GM18520 (cell line): ENCODE data around the gene TMCO2.
"Not testable (repeated sequence)": the region's sequence is repeated elsewhere in the genome, so short reads cannot be mapped to it uniquely, and the experiment has no call there.

Experiments used
- ATAC-seq: cut with Tn5 transposase; IDR thresholded peaks from one replicate; pipeline ENCODE4 v1.9.1; 2021; ENCODE audit not compliant: unreplicated experiment

The TMCO2 gene

GRCh38 chr1:40247655-40248054, at the start of gene TMCO2:
TSS of gene TMCO2 (plus strand) at chr1:40247937. CDS start at chr1:40247994, 57 bp downstream.
- ATAC-seq, result no peak

DNA sequence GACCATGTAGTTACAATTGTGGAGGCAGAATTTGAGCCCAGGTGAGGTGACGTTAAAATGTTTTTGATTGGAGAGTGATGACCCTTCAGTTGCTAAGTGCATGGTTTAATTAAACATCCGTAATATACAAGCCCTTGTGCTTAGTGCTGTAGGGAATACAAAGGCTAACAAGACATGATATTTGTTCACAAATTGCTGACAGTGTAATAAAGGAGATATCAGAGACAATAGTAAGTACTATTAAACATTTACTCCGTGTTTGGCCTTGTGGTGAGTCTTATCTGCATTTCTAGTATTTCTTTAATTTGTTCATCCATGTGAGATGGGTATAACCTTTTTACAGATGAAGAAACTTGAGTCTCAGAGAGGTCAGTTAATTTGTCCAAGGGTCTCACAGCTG, 48.6 kb upstream of the TMCO2 start:
- ATAC-seq, result no peak

GRCh38 chr1:40204856-40205255, 42.9 kb upstream of the TMCO2 start:
- no peak for ATAC-seq

DNA sequence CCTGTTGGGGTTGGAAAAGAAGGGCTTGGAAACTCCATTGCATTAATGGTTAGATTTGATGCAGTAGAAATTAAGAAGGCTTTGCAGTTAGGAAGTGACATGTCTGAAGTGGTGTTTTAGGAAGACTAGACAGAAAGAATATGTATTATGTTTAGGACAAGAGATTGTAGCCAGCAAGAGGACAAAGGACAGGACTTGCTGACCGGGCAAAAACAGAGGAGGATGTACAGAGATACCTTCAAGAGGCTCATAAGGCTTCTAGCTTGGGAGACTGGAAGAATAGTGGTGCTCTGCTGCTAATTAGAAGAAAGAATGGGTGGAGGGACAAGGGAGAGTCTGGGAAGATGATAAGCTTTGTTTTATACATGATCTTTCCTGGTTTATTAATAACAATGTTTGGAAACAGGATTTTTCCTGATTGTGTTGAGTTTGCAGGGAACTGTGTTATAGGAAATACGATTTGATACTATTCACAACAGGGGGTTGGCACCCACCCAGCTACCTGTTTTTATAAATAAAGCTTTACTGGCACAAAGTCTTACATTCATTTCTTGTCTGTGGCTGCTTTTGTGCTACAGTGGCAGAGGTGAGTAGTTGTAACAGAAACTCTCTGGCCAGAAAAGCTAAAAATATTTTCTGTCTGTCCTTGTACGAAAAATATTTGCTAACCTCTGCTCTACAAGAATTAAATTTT, 37.1 kb upstream of the TMCO2 start:
- ATAC-seq, result no peak

DNA sequence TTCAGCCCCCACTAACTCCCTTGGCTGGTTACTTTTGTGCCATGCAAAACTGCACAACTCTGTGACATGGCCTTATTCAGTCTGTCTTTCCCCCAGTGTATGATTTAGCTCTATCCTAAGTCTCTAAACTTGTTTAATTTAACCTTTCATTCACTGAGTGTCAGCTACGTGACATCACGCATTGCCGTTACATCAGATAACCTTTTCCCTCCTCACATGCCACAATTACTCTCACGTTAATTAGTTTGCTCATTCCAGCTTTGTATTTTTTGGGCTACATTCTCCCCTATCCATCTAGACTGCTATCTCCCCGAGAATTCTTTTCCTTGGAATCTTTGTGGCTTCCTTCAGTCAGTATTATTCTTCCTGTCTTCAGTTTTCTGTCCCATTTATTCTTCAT, 29.4 kb upstream of the TMCO2 start:
- no peak for ATAC-seq

GRCh38 chr1:40221471-40221905, 26.2 kb upstream of the TMCO2 start:
- not testable (repeated sequence) for ATAC-seq

GRCh38 chr1:40221977-40222772, 25.6 kb upstream of the TMCO2 start:
- ATAC-seq, result no peak

DNA sequence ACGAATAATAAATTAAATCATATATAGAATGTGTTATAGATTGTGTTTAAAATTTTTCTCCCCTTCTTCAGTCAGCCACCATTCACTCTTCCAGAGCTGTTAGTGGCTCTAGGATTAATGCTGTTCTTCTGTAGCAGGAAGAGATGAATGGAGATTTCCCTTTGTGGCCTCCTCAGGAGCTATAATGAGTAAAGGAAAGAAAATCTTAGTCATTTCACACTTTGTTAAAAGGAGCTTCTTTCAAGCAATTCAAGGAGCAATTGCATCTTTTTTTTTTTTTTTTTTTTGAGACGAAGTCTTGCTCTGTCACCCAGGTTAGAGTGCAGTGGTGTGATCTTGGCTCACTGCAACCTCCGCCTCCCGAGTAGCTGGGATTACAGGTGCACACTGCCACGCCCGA, 23.7 kb upstream of the TMCO2 start:
- ATAC-seq, result no peak

- no peak for ATAC-seq
Observed at GRCh38 chr1:40226192-40226591, 21.5 kb upstream of the TMCO2 start.

DNA sequence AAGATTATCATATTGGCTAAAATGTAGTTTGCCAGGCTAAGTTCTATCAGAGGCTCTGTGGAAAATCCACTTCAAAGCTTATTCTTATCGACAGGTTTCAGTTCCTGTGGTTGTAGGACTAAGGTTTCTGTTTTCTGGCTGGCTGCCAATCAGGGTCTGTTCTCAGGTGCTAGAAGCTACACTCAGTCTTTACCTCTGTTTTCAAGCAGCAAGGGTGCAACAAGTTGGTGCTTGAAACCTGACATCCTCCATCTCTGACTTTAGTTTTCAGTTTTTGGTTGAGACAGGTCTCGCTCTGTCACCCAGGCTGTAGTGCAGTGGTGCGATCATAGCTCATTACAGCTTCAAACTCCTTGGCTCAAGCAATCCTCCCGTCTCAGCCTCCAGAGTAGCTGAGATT, 15.3 kb upstream of the TMCO2 start:
- ATAC-seq, result peak; percentile 78

- ATAC-seq, result no peak
Observed at GRCh38 chr1:40239626-40240025, 8.1 kb upstream of the TMCO2 start.

- ATAC-seq, result no peak
Observed at GRCh38 chr1:40240390-40240789, 7.3 kb upstream of the TMCO2 start.

GRCh38 chr1:40241362-40241761, 6.4 kb upstream of the TMCO2 start:
- no peak for ATAC-seq

GRCh38 chr1:40243351-40243750, 4.4 kb upstream of the TMCO2 start:
- ATAC-seq, result no peak

DNA sequence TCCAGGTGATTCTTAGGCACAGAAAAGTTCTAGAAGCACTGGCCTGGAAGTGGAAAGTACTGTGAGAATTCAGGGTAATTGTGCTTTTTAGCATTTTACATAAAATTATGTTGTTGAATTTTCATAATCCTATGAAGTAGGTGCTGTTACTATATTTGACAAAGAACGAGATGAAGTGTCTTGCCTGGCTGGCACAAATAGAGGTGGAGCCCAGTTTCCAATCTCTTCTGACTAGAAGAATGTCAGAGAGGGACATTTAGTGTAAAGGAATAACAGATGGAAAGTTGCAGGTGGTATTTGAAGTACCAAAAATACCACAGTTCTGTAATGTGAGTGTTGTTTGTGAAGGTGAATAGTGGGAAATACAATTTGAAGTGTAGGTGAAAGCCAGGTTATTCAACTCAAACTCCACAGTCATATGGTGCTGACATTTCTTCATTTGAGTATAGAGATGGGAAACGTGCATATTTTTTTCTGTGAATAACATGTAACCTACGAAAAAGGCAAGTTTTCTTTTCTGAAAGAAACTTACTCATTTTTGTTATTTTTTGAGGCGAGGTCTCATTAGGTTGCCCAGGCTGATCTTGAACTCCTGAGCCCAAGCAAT, 3.5 kb upstream of the TMCO2 start:
- no peak for ATAC-seq

GRCh38 chr1:40245686-40246085, 2.1 kb upstream of the TMCO2 start:
- ATAC-seq, result no peak

GRCh38 chr1:40248412-40248811, 675 bp downstream of the TMCO2 start:
- no peak for ATAC-seq

- no peak for ATAC-seq
Observed at GRCh38 chr1:40251456-40251855, 3.7 kb downstream of the TMCO2 start.

- no peak for ATAC-seq
Observed at GRCh38 chr1:40252601-40253000, 4.9 kb downstream of the TMCO2 start.

- no peak for ATAC-seq
Observed at GRCh38 chr1:40255231-40255630, 7.5 kb downstream of the TMCO2 start.

GRCh38 chr1:40256401-40257084, 8.8 kb downstream of the TMCO2 start:
- ATAC-seq, result no peak

DNA sequence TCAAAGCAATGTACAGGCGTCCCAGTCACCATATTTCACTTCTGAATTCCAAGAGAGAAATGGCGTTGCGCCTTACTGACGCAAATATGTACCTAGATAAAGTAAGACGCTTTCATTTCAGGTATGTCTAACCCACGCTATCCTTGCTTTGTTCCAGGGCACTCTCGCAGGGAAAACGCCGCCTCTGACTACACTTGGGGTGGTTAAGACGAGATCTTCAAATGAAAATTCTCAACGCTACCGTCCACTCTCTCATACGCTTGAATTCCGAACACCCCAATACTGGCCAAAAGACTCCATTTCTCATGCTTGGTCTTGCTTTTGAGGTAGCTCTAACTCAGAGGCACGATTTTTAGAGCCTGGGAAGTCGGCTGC, 9.6 kb downstream of the TMCO2 start:
- no peak for ATAC-seq
